ENCODE data around the gene PACRG.

The PACRG gene

GRCh38 chr6:163026893-163027292 is 299.1 kb downstream of the PACRG start:
- DNase-seq: no peak

GRCh38 chr6:163030980-163031379 is 303.2 kb downstream of the PACRG start:
- no peak for DNase-seq

- no peak for DNase-seq
These were observed 304.2 kb downstream of the PACRG start for GRCh38 chr6:163031931-163032330.

- no peak for DNase-seq
These were observed 308.4 kb downstream of the PACRG start for GRCh38 chr6:163036160-163036645.

- no peak for DNase-seq
These were observed 310.5 kb downstream of the PACRG start for GRCh38 chr6:163038317-163038716.

- no peak for DNase-seq
These were observed 320.6 kb downstream of the PACRG start for GRCh38 chr6:163048345-163048744.

GRCh38 chr6:163053667-163054344 is 326.0 kb downstream of the PACRG start:
- DNase-seq: no peak

GRCh38 chr6:163054641-163055040 is 326.9 kb downstream of the PACRG start:
- no peak for DNase-seq

- DNase-seq: no peak
These were observed 329.5 kb downstream of the PACRG start for GRCh38 chr6:163057260-163057659.

- no peak for DNase-seq
These were observed 335.0 kb downstream of the PACRG start for GRCh38 chr6:163062790-163063189.

- DNase-seq: no peak
These were observed 335.8 kb downstream of the PACRG start for GRCh38 chr6:163063561-163063960.

- DNase-seq: no peak
These were observed 336.6 kb downstream of the PACRG start for GRCh38 chr6:163064397-163064796.

- no peak for DNase-seq
These were observed 338.4 kb downstream of the PACRG start for GRCh38 chr6:163066200-163066599.

GRCh38 chr6:163077134-163077533 is 349.4 kb downstream of the PACRG start:
- no peak for DNase-seq

- no peak for DNase-seq
These were observed 350.9 kb downstream of the PACRG start for GRCh38 chr6:163078712-163079111.

GRCh38 chr6:163080228-163080627 is 352.5 kb downstream of the PACRG start:
- no peak for DNase-seq

GRCh38 chr6:163083141-163083540 is 355.4 kb downstream of the PACRG start:
- DNase-seq: no peak

GRCh38 chr6:163085426-163085825 is 357.7 kb downstream of the PACRG start:
- no peak for DNase-seq

- no peak for DNase-seq
These were observed 358.3 kb downstream of the PACRG start for GRCh38 chr6:163085861-163086623.

- no peak for DNase-seq
These were observed 358.8 kb downstream of the PACRG start for GRCh38 chr6:163086624-163086920.

- no peak for DNase-seq
These were observed 360.2 kb downstream of the PACRG start for GRCh38 chr6:163087981-163088380.

- no peak for DNase-seq
These were observed 365.1 kb downstream of the PACRG start for GRCh38 chr6:163092876-163093275.

GRCh38 chr6:163094881-163095280 is 367.1 kb downstream of the PACRG start:
- DNase-seq: no peak

GRCh38 chr6:163095401-163095800 is 367.6 kb downstream of the PACRG start:
- DNase-seq: no peak

All from activated gamma-delta T cell (primary cell).